GM21515 (cell line): Measurements from ENCODE around the gene STPG3.
"Not testable (repeated sequence)": the region's sequence is repeated elsewhere in the genome, so short reads cannot be mapped to it uniquely, and the experiment has no call there.

Experiments used
- ATAC-seq: cut with Tn5 transposase; IDR thresholded peaks from one replicate; pipeline ENCODE4 v1.9.1; 2021; ENCODE audit not compliant: unreplicated experiment

STPG3 gene

DNA sequence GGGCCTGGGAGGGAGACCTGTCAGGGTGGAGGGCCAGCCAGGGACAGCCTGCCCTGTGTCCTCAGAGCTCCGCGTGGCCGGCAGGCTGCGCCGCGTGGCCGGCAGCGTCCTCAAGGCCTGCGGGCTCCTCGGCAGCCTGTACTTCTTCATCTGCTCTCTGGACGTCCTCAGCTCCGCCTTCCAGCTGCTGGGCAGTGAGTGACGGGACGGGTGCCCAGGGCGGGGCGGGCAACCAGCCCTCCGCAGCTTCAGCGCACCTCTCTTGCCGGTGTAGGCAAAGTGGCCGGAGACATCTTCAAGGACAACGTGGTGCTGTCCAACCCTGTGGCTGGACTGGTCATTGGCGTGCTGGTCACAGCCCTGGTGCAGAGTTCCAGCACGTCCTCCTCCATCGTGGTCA, 18.6 kb upstream of the STPG3 start:
- no peak for ATAC-seq

DNA sequence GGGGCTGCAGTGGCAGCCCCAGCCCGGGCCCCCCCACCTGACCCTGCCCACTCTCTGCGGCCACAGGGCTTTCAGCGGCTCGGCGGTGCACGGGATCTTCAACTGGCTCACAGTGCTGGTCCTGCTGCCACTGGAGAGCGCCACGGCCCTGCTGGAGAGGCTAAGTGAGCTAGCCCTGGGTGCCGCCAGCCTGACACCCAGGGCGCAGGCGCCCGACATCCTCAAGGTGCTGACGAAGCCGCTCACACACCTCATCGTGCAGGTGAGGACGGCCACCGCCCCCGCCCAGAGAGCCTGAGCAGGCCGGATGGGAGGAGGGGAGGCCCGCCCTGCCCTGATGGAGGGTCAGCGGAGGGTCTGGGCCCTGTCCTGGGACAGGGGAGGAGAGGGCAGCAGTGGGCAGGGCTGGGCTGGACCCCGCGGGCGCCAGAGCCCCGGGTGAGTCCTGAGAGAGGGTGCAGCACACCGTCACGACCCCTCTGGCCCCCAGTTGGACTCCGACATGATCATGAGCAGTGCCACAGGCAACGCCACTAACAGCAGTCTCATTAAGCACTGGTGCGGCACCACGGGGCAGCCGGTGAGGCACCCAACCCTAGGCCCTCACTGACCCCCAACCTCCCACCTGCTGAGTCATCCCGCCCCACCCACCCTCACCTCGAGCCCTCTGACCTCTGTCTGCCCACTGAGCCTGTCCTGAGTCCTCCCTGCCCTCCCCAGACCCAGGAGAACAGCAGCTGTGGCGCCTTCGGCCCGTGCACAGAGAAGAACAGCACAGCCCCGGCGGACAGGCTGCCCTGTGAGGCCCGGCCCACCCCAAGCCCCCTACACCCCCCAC, 17.7 kb upstream of the STPG3 start:
- ATAC-seq: no peak

DNA sequence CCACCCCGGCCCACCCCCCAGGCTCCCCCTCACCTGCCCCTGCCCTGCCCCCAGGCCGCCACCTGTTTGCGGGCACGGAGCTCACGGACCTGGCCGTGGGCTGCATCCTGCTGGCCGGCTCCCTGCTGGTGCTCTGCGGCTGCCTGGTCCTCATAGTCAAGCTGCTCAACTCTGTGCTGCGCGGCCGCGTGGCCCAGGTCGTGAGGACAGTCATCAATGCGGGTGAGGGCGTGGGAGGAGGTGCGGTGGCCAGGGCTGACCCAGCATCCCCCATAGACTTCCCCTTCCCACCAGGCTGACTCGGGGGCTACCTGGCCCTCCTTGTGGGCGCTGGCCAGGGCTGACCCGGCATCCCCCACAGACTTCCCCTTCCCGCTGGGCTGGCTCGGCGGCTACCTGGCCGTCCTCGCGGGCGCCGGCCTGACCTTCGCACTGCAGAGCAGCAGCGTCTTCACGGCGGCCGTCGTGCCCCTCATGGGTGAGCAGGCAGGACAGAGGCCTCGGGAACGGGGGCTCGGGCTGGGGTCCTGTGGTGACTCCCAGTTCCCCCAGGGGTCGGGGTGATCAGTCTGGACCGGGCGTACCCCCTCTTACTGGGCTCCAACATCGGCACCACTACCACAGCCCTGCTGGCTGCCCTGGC, 16.9 kb upstream of the STPG3 start:
- ATAC-seq: no peak

DNA sequence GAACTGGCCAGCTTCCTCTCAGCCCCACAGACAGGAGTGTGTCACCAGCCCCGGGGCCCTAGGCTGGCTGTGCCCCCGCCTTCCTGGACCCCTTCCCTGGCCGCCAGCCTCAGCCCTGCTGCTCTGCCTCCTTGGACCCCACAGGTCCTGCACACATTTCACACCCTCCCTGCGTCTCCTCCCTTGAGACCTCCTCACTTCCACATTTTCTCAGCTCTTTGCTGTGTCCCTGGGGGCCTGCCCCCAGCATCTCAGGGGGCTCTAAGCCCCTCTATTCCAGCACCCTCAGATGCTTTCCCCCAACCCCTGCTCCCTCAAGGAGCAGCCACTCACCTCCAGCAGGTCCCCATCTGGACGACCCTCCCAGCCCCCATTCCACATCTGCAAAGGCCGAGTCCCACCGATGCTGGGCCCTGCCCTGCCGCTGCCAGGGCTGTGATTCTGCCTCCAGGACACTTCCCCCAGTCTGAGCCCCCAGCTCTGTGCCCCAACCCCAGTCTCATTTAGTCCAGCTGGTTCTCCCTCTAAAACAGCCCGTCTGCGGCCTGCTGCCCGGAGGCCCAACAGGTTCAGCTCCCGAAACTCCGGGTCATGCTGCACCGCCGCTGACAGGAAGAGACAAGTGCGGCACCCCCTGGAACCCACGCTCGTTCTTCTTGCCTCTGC, 16.2 kb upstream of the STPG3 start:
- no peak for ATAC-seq

DNA sequence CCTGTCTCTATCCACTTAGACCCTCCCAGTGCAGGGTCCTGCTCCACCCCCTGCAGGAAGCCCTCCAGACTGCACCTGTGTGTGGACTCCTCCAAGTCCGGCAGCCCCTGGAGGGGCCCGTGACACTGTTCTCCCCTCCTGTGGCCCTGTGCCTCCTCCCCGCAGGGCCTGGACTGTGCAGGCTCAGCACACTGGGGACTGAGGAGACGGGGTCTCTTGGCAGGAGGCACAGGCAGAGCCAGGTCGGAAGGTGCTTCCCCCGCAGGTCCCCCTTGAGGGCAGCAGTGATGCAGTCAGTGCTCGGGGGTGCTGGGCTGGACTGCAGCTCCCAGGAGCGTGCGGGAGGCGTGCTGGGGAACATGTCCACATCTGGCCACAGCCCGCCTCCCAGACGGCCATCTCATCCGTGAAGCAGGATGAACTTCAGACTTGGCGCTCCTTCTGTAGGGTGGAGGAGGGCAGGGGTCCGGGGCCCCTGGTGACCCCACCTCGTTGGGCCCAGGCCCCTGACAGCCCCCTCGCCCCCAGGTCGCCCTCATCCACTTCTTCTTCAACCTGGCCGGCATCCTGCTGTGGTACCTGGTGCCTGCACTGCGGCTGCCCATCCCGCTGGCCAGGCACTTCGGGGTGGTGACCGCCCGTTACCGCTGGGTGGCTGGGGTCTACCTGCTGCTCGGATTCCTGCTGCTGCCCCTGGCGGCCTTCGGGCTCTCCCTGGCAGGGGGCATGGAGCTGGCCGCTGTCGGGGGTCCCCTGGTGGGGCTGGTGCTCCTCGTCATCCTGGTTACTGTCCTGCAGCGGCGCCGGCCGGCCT, 15.5 kb upstream of the STPG3 start:
- ATAC-seq: no peak

DNA sequence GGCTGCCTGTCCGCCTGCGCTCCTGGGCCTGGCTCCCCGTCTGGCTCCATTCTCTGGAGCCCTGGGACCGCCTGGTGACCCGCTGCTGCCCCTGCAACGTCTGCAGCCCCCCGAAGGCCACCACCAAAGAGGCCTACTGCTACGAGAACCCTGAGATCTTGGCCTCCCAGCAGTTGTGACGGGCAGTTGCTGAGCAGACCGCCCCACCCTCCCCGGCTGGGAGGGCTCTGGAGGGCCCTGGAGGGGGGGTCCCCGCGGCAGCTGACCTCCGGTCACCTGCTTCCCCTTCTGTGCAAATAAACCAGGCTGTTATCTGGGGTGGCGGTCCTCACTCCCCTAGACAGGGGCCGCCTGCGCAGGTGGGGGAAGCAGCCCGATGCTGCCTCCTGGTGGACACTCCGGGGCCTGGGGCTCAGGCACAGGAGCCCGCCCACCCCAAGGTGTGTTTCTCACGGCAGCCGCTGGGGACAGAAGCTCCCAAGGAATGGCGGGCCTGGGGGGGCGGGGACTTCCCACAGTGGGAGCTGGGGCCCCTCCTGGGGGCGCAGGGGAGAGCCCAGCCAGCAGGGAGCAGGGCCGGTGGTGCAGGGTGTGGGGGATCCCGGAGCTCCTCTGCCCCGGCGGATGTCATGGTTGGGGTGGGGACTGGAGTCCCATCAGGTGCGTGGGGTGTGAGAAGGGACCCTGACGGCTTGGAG, 14.7 kb upstream of the STPG3 start:
- ATAC-seq: no peak

DNA sequence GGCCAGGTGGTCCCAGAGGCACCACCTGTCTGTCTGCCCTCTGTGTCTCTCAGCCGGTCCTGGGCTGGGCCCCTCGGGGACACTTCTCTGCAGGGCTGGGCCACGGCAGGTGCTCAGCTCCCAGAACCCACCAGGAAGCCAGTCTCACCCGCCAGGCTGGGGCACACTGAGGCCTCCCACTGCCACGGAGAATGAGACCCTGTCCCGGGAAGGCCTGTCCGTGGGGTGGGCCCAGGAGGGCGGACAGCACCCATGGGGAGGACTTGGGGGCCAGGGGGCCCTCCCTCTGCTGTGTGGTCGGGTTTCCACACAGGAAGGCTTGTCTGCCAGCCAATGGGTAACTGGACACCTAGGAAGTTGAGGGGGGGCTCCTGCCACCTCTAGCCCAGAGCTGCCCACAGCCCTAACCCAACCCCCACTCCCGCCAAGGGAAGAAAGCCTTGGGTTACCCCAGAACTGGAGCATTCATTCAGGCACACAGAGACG, 14.1 kb upstream of the STPG3 start:
- ATAC-seq: no peak

DNA sequence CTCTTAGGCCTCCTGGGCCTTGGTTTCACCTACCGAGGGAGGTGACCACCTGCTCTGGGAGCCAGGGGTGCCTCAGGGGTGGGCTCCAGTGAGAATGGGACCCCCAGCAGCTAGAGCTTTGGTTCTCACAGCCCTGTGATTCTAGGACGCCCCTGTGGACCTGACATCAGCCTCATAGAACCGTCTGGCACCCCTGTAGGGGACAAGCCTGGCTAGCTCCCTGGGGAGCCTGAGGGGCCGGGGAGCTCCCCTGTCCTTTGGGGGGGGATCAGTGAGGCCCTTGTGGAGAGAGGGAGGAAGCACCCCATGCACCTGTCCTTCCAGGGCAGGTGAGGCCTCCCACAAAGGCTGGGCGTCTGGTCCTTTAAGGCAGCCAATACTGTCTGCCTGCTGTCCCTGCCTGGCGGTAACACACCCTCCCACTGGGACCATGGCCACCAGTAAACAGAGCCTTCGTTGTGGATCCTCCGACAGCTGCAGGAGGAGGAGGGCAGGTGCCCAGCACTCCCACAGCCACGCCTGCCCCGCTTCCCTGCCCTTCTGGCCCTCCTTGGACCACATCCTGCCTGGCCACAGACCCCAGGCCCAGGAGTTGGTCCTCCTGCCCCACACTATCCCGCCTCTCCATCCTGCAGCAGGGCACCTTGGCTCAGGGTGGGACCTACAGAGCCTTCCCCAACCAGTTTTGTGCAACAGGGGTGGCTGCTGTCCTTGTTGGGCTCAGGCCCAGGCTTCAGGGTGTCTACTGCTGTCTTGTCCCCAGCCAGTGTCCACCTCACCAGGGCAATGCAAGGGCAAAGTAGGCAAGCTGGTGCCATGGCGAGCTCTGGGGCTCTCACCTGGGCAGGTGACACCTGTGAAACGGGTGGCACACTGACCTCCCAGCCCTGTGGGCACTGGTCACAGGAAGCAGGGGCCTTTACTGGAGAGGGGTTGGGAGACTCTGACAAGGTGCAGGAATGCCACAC, 13.0 kb upstream of the STPG3 start:
- ATAC-seq: no peak

DNA sequence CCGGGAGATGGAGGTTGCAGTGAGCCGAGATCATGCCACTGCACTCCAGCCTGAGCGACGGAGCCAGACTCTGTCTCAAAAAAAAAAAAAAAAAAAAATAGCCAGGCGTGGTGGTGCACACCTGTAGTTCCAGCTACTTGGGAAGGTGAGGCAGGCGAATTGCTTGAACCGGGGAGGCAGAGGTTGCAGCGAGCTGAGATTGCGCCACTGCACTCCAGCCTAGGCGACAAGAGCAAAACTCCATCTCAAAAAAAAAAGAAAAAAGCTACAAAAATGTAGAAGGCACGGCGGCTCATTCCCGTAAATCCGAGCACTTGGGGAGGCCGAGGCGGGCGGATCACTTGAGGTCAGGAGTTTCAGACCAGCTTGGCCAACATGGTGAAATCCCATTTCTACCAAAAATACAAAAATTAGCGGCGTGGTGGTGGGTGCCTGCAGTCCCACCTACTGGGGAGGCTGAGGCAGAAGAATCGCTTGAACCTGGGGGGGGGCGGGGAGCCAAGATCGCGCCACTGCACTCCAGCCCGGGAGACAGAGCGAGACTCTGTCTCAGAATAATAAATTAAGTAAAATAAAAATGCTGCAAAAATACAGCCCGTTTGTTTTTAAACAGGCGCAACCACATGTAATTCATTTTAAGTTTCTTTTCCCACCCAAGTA, 11.4 kb upstream of the STPG3 start:
- ATAC-seq: not testable (repeated sequence)

DNA sequence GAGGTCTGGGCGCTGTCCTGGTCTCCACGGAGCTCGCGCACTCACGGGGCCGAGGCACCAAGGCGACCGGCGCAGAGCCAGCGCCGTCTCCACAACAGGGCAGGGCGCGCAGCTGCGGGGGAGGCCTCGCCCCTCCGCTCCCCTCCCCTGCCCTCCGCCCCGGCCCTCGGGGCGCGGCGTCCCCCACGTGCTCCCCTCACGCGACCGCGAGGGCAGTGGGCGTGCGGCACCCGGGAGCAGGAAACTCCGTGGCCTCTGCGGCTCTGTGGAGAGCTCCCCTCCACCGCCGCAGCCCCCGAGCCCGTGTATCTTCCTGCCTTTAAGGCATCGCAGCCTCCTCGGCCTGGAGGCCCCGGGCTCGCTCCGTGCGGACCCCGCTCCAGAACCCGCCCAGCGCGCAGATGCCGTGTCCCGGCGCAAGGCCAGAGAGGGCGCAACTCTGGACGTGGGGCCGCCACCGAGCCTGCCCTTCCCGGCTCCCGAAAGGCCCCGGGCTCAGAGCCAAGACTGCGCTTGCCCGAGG, 10.7 kb upstream of the STPG3 start:
- ATAC-seq: peak; percentile 23

DNA sequence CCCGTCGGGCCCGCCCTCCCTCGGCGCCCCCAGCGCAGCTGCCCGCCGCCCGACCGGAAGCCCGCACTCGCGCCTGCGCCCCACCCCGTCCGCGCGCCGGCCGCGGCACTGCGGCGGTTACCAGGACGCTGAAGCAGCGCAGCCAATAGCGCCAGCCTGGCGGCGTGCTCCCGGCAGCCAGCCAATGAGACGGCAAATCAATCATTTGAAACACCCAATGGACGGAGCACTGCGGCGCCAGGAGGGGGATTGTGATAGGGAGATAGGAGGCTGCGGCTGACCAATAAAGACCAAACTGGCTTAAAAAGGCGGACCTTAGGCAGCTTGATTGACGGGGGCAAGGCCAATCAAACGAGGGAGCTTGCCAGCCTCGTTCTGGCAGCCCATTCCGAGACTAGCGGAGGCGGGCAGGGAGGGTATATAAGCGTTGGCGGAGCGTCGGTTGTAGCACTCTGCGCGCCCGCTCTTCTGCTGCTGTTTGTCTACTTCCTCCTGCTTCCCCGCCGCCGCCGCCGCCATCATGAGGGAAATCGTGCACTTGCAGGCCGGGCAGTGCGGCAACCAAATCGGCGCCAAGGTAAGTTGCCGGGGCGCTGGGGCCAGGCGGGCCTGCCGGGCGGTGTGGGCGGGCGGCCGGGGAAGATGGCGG, 10.1 kb upstream of the STPG3 start, which contains the start of gene TUBB4B:
TUBB4B (plus strand) TSS at position 447 of the 649 bp plus-strand sequence; CDS start at position 521, 74 bp downstream.
- ATAC-seq: peak; percentile 66

DNA sequence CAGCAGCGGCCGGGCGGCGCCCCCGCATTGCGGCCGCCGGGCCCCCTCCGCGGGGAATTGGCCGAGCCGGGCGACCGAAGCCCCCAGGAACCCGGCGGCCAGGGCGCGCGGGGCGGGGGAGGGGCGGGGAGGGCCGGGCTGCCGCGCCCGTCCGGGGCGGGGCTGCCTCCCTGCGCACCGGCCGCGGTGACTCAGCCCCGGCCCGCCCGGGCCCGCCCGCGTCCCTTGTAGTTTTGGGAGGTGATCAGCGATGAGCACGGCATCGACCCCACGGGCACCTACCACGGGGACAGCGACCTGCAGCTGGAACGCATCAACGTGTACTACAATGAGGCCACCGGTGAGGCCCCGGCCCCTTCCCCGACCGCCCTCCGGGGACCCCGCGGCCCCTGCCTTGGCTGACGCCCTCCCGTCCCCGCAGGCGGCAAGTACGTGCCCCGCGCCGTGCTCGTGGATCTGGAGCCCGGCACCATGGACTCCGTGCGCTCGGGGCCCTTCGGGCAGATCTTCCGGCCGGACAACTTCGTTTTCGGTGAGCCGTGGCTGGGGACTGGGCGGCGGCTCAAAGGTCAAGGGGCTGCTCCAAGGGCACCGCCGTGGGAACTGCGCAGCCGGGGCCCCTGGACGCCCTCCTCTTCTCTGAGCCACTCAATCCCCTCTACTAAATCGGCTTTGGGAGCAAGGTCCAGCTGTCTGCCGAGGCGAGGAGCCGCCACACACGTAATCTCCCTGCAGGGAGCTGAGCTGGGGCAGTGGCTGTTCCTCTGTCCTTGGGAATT, 9.4 kb upstream of the STPG3 start:
- ATAC-seq: no peak

DNA sequence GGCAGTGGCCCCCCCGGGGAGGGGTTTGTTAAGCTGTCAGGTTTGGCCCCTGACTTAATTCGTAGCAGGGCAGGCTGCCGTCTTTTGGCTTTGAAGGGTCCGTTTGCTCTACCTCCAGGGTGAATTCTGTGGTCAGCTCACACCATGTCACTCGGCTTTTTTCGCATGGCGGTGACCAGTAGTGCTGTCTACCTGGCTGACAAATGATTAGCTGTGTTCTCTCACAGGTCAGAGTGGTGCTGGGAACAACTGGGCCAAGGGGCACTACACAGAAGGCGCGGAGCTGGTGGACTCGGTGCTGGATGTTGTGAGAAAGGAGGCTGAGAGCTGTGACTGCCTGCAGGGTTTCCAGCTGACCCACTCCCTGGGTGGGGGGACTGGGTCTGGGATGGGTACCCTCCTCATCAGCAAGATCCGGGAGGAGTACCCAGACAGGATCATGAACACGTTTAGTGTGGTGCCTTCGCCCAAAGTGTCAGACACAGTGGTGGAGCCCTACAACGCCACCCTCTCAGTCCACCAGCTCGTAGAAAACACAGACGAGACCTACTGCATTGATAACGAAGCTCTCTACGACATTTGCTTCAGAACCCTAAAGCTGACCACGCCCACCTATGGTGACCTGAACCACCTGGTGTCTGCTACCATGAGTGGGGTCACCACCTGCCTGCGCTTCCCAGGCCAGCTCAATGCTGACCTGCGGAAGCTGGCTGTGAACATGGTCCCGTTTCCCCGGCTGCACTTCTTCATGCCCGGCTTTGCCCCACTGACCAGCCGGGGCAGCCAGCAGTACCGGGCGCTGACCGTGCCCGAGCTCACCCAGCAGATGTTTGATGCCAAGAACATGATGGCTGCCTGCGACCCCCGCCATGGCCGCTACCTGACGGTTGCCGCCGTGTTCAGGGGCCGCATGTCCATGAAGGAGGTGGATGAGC, 8.6 kb upstream of the STPG3 start:
- ATAC-seq: no peak

DNA sequence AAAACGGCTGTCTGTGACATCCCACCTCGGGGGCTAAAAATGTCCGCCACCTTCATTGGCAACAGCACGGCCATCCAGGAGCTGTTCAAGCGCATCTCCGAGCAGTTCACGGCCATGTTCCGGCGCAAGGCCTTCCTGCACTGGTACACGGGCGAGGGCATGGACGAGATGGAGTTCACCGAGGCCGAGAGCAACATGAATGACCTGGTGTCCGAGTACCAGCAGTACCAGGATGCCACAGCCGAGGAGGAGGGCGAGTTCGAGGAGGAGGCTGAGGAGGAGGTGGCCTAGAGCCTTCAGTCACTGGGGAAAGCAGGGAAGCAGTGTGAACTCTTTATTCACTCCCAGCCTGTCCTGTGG, 7.8 kb upstream of the STPG3 start:
- ATAC-seq: not testable (repeated sequence)

DNA sequence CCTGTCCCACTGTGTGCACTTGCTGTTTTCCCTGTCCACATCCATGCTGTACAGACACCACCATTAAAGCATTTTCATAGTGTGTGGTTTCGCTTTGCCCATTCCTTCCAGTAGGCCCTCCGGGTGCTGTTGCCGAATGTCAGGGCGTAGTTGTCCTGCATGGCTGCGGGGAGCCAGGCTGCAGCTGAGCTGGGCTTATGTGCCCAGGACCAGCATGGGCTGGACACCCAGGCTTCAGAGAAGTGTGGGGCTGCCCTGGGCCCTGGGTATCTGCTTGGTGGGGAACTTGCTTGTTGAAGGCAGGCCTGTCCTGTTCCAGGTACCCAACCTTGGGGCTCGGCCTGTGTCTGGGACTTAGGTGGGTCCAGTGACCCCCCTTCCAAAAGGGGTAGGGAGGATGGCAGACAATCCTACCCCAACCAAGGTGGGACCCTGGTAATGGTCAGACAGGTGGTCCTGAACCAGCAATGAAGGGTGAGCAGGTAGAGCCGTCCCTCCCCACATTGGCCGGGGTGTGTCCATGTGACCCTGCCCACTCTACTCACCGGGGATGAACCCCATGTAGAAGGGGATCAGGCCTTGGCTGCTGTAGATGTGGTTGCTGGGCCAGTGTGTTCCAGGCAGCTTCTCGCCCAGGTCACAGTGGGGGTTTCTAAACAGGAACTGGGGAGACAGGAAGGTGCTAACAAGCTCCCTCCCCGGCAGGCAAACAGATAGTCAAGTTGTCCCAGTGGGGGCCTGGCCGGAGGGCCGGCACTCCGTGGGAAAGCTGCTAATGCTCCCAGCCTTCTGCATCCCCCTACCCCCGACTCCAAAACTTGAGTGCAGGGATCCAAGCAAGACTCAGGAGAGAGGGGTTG, 7.2 kb upstream of the STPG3 start:
- ATAC-seq: no peak
